ENCODE data around the gene SMIM43.
"Not testable (repeated sequence)": the region's sequence is repeated elsewhere in the genome, so short reads cannot be mapped to it uniquely, and the experiment has no call there.

The SMIM43 gene

GRCh38 chr4:121760205-121760604 lies 4.8 kb downstream of the SMIM43 start:
- no peak overlapping the region for H3K27ac ChIP-seq (ENCODE audit: low read depth, low read length, severe bottlenecking)
- H3K4me1 ChIP-seq (ENCODE audit: control insufficient read depth, insufficient read depth, low read length, poor library complexity, severe bottlenecking): no peaks in the 10 kb centered on the region
- no peaks in the 10 kb centered on the region for H3K36me3 ChIP-seq (ENCODE audit: control insufficient read depth, insufficient read depth, low read length)
- H3K9me3 ChIP-seq (ENCODE audit: control insufficient read depth, low read length): no peaks in the 10 kb centered on the region
- 84 to 92% methylated on average over 2 of the region's 3 CpGs for WGBS, 2 experiments (ENCODE audit: insufficient coverage in 2 of 2)
- H3K4me3 ChIP-seq (ENCODE audit: extremely low read depth, insufficient read depth, low read length, poor library complexity, severe bottlenecking): no peak overlapping the region

DNA sequence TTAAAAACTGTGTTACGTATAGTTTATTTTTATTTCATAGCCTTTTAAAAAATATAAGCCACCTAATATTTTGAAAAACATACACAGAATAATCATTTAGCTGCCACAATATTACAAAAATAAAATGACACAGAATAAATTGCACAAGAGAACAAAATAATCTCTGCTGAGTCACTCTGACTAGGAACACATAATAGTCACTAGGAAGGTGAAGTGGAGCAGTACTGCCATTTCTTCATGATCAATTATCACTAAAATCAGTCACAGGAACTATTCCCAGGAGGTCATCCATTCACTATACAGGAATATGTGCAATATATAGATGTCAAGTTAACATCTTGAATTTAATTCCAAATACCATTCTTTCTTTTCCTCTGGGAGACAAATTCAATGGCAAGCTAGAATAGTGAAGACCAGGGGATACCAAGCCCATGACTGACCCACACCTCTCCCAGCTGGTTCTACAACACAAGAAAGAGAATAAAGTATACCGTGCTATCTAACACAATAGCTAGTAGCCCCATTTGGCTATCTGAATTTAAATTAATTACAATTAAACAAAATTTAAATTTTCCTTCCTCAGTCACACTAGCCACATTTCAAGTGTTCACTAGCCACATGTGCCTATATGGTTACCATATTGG lies 5.9 kb downstream of the SMIM43 start:
- WGBS, 2 experiments (ENCODE audit: insufficient coverage in 2 of 2): no CpG with 5 or more reads among the region's 2 CpGs
- Histone ChIP-seq H3K4me3 (ENCODE audit: extremely low read depth, insufficient read depth, low read length, poor library complexity, severe bottlenecking) (no peak overlapping the region), H3K27ac (ENCODE audit: low read depth, low read length, severe bottlenecking) (no peak overlapping the region), H3K4me1 (ENCODE audit: control insufficient read depth, insufficient read depth, low read length, poor library complexity, severe bottlenecking) (no peaks in the 10 kb centered on the region), H3K9me3 (ENCODE audit: control insufficient read depth, low read length) (no peaks in the 10 kb centered on the region), H3K36me3 (ENCODE audit: control insufficient read depth, insufficient read depth, low read length) (no peaks in the 10 kb centered on the region)

- H3K4me1 ChIP-seq (ENCODE audit: control insufficient read depth, insufficient read depth, low read length, poor library complexity, severe bottlenecking); H3K4me3 ChIP-seq (ENCODE audit: extremely low read depth, insufficient read depth, low read length, poor library complexity, severe bottlenecking); H3K36me3 ChIP-seq (ENCODE audit: control insufficient read depth, insufficient read depth, low read length); H3K9me3 ChIP-seq (ENCODE audit: control insufficient read depth, low read length); H3K27ac ChIP-seq (ENCODE audit: low read depth, low read length, severe bottlenecking): not testable (repeated sequence)
- WGBS, 2 experiments (ENCODE audit: insufficient coverage in 2 of 2): 100% methylated on average over 1 of the region's 1 CpG; no CpG with 5 or more reads in 1 of the 2 experiments
These were observed 12.8 kb downstream of the SMIM43 start for GRCh38 chr4:121752142-121752541.

DNA sequence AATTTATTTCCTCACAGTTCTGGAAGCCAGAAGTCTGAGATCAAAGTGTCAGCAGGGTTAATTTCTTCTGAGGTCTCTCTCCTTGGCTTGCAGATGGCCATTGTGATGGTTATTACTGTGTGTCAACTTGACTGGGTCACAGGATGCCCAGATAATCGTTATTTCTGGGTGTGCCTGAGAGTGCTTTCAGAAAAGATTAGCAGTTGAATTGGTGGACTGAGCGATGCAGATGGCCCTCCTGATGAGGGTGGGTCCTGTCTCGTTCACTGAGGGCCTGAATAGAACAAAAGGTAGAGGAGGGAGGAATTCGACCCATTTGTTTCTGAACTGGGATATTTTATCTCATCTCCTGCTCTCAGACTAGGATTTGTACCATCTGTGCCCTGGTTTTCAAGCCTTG lies 15.7 kb downstream of the SMIM43 start:
- Histone ChIP-seq H3K4me3 (ENCODE audit: extremely low read depth, insufficient read depth, low read length, poor library complexity, severe bottlenecking) (no peak overlapping the region), H3K9me3 (ENCODE audit: control insufficient read depth, low read length) (no peaks in the 10 kb centered on the region), H3K27ac (ENCODE audit: low read depth, low read length, severe bottlenecking) (no peak overlapping the region), H3K36me3 (ENCODE audit: control insufficient read depth, insufficient read depth, low read length) (no peaks in the 10 kb centered on the region), H3K4me1 (ENCODE audit: control insufficient read depth, insufficient read depth, low read length, poor library complexity, severe bottlenecking) (no peaks in the 10 kb centered on the region)
- WGBS, 2 experiments (ENCODE audit: insufficient coverage in 2 of 2): 20 to 30% methylated on average over 2 to 3 of the region's 4 CpGs

DNA sequence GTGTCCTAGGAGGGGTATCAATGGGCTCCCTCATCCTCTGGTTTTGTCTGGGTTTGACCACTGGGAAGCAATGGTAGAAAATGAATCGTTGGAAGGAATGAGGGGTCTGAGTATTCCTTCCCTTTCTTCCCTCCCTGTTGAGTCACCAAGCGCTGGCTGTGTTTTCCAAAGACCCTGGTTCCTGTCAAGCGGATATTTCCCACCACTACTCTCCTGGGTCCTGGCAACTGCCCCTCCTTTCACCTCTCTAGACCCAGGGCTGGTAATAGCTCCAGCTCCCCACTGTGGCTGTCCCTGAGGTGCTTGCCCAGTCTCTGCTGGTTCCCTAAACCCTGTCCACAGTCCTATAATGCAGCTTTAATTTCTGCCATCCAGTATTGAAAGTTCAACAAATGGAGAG lies 22.2 kb downstream of the SMIM43 start:
- Histone ChIP-seq H3K9me3 (ENCODE audit: control insufficient read depth, low read length) (no peaks in the 10 kb centered on the region), H3K36me3 (ENCODE audit: control insufficient read depth, insufficient read depth, low read length) (no peaks in the 10 kb centered on the region), H3K4me1 (ENCODE audit: control insufficient read depth, insufficient read depth, low read length, poor library complexity, severe bottlenecking) (no peaks in the 10 kb centered on the region), H3K4me3 (ENCODE audit: extremely low read depth, insufficient read depth, low read length, poor library complexity, severe bottlenecking) (no peak overlapping the region), H3K27ac (ENCODE audit: low read depth, low read length, severe bottlenecking) (no peak overlapping the region)
- 14 to 35% methylated on average over 1 to 2 of the region's 3 CpGs for WGBS, 2 experiments (ENCODE audit: insufficient coverage in 2 of 2)

DNA sequence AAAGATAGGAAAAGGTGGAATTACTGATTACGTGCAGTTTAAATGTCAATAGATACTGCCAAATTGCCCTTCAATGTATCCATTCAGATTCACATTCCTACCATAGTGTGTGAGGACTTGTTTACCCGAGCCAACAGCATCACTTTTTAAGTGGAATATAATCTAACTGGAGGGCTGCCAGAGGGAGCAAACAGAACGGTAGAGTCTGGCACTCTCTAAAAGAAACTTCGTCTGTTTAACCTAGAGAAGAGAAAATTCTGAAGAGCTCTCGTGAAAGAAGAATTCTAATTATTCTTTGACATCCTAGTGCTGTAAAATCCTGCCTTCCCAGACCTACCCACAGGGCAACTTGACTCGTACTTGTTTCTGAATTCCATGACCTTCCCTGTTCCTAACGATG lies 23.2 kb downstream of the SMIM43 start:
- Histone ChIP-seq H3K4me1 (ENCODE audit: control insufficient read depth, insufficient read depth, low read length, poor library complexity, severe bottlenecking) (no peaks in the 10 kb centered on the region), H3K36me3 (ENCODE audit: control insufficient read depth, insufficient read depth, low read length) (no peaks in the 10 kb centered on the region), H3K4me3 (ENCODE audit: extremely low read depth, insufficient read depth, low read length, poor library complexity, severe bottlenecking) (no peak overlapping the region), H3K27ac (ENCODE audit: low read depth, low read length, severe bottlenecking) (no peak overlapping the region), H3K9me3 (ENCODE audit: control insufficient read depth, low read length) (no peaks in the 10 kb centered on the region)
- WGBS, 2 experiments (ENCODE audit: insufficient coverage in 2 of 2): 44 to 46% methylated on average over 2 to 3 of the region's 7 CpGs

DNA sequence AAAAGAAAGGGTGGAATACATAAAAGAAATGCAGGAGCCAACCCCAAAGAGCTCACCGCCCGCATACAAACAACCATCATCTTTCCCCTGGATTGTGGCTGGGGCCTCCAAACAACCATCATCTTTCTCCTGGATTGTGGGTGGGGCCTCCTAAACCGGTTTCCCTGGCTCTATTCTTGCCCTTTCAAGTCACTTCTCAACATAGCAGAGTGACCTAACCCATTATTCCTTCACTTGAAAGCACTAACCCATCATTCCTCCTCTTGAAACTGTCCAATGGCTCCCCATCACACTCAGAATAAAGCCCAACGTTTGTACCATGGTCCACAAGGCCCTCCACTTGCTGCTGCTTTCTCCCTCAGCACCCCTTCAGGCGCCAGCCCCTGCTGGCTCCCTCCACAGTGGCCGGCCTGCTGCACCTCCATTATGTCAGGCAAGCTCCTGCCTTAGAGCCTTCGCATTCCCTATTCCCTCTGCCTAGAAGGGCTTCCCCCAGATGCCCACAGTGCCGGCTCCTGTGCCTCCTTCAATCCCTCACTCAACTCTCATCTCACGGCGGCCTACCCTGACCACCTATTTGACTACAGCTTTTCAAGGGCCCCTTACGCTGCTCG lies 24.1 kb downstream of the SMIM43 start:
- Histone ChIP-seq H3K4me3 (ENCODE audit: extremely low read depth, insufficient read depth, low read length, poor library complexity, severe bottlenecking) (no peak overlapping the region), H3K36me3 (ENCODE audit: control insufficient read depth, insufficient read depth, low read length) (no peaks in the 10 kb centered on the region)
- 77 to 79% methylated on average over 7 to 8 of the region's 12 CpGs for WGBS, 2 experiments (ENCODE audit: insufficient coverage in 2 of 2)

DNA sequence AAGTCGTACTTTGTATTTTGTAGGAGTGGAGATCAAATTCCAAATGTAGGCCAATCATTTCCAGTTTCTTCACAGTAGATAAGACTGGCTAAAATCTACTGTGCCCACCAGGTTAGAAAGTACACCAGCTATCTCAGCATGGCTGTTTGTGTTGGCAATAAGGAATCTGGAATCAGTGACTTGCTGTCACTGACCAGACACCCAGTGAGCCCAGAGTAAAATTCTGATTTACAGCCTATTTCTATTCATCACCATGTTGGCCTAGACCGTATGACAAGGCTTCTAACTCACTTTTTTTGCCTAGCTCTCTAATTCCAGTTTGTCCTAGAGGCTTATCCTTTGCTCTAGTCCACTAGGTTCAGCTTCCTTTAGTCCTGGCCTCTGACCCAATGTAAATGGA lies 25.4 kb downstream of the SMIM43 start:
- WGBS, 2 experiments (ENCODE audit: insufficient coverage in 2 of 2): 93 to 100% methylated on average over 1 of the region's 2 CpGs
- Histone ChIP-seq H3K27ac (ENCODE audit: low read depth, low read length, severe bottlenecking) (no peak overlapping the region), H3K4me1 (ENCODE audit: control insufficient read depth, insufficient read depth, low read length, poor library complexity, severe bottlenecking) (no peaks in the 10 kb centered on the region), H3K4me3 (ENCODE audit: extremely low read depth, insufficient read depth, low read length, poor library complexity, severe bottlenecking) (no peak overlapping the region), H3K36me3 (ENCODE audit: control insufficient read depth, insufficient read depth, low read length) (no peaks in the 10 kb centered on the region), H3K9me3 (ENCODE audit: control insufficient read depth, low read length) (no peaks in the 10 kb centered on the region)

More for the DNA sequence above, 24.1 kb downstream of the SMIM43 start:
- no peak overlapping the region for H3K27ac ChIP-seq (ENCODE audit: low read depth, low read length, severe bottlenecking)
- no peaks in the 10 kb centered on the region for H3K9me3 ChIP-seq (ENCODE audit: control insufficient read depth, low read length)
- H3K4me1 ChIP-seq (ENCODE audit: control insufficient read depth, insufficient read depth, low read length, poor library complexity, severe bottlenecking): no peaks in the 10 kb centered on the region

DNA sequence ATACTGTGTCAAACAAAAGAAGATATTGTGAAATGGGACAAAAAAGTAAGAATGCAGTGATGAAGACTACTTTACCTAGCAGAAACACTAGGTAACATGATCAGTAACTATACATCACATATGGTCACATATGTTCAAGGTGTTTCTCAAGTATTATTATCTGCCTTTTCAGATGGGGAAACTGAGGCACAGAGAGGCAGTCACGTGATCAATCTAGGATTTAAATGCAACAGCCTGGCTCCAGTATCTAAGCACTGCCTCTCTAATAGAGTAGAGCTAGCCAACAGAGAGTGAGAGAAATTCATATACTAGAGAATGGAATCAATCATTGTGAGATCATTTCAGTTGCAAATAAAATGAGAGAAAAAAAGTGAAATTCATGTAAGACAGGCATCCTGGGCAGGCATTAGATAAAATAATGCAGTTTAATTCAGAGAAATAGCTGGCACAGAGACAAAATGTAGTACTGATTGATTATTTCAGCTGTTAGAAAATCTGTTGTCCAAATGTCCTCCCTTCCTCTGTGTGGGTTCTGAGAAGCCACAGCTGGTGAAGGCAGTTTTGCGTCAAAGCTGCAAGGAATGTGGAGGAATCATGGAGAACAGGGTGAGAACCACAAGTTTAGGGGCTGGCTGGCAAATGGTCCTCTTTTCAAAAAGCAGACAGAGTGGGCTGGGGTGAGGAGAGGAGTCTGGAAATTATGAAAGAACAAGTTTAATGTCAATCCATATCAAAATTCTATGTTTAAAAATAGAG lies 26.0 kb downstream of the SMIM43 start:
- Histone ChIP-seq H3K27ac (ENCODE audit: low read depth, low read length, severe bottlenecking) (no peak overlapping the region), H3K4me1 (ENCODE audit: control insufficient read depth, insufficient read depth, low read length, poor library complexity, severe bottlenecking) (no peaks in the 10 kb centered on the region), H3K9me3 (ENCODE audit: control insufficient read depth, low read length) (no peaks in the 10 kb centered on the region), H3K4me3 (ENCODE audit: extremely low read depth, insufficient read depth, low read length, poor library complexity, severe bottlenecking) (no peak overlapping the region), H3K36me3 (ENCODE audit: control insufficient read depth, insufficient read depth, low read length) (no peaks in the 10 kb centered on the region)
- 100% methylated on average over 1 of the region's 2 CpGs; no CpG with 5 or more reads in 1 of the 2 experiments for WGBS, 2 experiments (ENCODE audit: insufficient coverage in 2 of 2)

DNA sequence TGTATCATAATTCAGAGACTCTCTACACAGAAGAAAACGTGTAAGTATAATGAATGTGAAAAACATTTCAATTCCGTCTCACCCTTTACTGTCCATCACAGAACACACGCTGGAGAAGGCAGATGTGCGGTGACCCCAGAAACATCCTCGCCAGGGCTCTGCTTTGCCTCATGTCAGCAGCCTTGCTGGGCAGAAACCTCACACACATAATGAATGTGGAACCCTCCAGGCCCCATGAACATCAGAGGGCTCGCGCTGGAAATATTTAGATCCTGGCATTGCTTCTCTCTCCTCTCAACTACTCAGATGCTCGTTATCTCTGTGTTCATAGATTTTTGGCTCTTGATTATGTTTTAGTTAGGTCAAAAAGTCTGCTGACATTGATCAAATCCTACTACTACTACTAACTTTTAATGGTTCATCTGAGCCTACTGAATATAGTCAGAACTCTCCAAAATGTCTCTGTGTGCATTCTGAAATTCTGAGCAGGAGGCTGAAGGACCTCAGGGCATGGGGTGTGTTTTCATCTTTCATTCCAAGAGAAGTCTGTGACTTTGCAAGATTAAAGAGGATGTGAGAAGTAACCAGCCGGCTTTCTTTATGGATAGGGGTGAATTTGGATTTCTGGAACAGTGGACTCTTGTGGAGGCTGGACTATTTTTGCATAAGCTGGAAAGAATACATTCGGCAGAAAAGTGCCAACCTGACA lies 27.0 kb downstream of the SMIM43 start:
- Histone ChIP-seq H3K36me3 (ENCODE audit: control insufficient read depth, insufficient read depth, low read length) (no peaks in the 10 kb centered on the region), H3K4me3 (ENCODE audit: extremely low read depth, insufficient read depth, low read length, poor library complexity, severe bottlenecking) (no peak overlapping the region), H3K9me3 (ENCODE audit: control insufficient read depth, low read length) (no peaks in the 10 kb centered on the region), H3K4me1 (ENCODE audit: control insufficient read depth, insufficient read depth, low read length, poor library complexity, severe bottlenecking) (no peaks in the 10 kb centered on the region), H3K27ac (ENCODE audit: low read depth, low read length, severe bottlenecking) (no peak overlapping the region)
- WGBS, 2 experiments (ENCODE audit: insufficient coverage in 2 of 2): 78 to 86% methylated on average over 4 to 5 of the region's 10 CpGs

All from mesodermal cell (in vitro differentiated cells).